ENCODE results near the gene DPEP3.
"Not testable (repeated sequence)": the region's sequence is repeated elsewhere in the genome, so short reads cannot be mapped to it uniquely, and the experiment has no call there.

DPEP3 gene

GRCh38 chr16:67993207-67994039 lies 13.1 kb upstream of the DPEP3 start:
- DNase-seq, result peak; percentile 88

GRCh38 chr16:67992661-67993206 lies 12.4 kb upstream of the DPEP3 start:
- no peak for DNase-seq

GRCh38 chr16:67990018-67990386 lies 9.7 kb upstream of the DPEP3 start:
- no peak for DNase-seq

GRCh38 chr16:67989322-67990017 lies 9.2 kb upstream of the DPEP3 start:
- DNase-seq, result no peak

- no peak for DNase-seq
Observed at GRCh38 chr16:67988675-67989074, 8.4 kb upstream of the DPEP3 start.

GRCh38 chr16:67987460-67988160 lies 7.3 kb upstream of the DPEP3 start:
- no peak for DNase-seq

GRCh38 chr16:67986949-67987348 lies 6.7 kb upstream of the DPEP3 start:
- no peak for DNase-seq

GRCh38 chr16:67982011-67982696 lies 1.9 kb upstream of the DPEP3 start:
- DNase-seq, result no peak

GRCh38 chr16:67977469-67978227 lies 2.7 kb downstream of the DPEP3 start:
- DNase-seq, result no peak

GRCh38 chr16:67977005-67977404 lies 3.3 kb downstream of the DPEP3 start:
- DNase-seq, result no peak

GRCh38 chr16:67976205-67976604 lies 4.1 kb downstream of the DPEP3 start:
- no peak for DNase-seq

- DNase-seq, result no peak
Observed at GRCh38 chr16:67975321-67976105, 4.8 kb downstream of the DPEP3 start.

GRCh38 chr16:67972285-67972684 lies 8.0 kb downstream of the DPEP3 start:
- DNase-seq, result not testable (repeated sequence)

- no peak for DNase-seq
Observed at GRCh38 chr16:67971111-67971510, 9.2 kb downstream of the DPEP3 start.

GRCh38 chr16:67969254-67970039 lies 10.9 kb downstream of the DPEP3 start:
- no peak for DNase-seq

GRCh38 chr16:67968400-67969253 lies 11.7 kb downstream of the DPEP3 start, which contains the start of gene SLC12A4:
Gene SLC12A4, minus strand, starts transcription at chr16:67968637. Its CDS starts 84 bp downstream, at chr16:67968553.
- DNase-seq, result peak; percentile 88

GRCh38 chr16:67967958-67968399 lies 12.3 kb downstream of the DPEP3 start:
- peak; percentile 29 for DNase-seq

GRCh38 chr16:67967183-67967957 lies 12.9 kb downstream of the DPEP3 start:
- DNase-seq, result peak; percentile 31

Data from activated T-cell treated with anti-CD3 and anti-CD28 coated beads, Interleukin-2, amount 50 U/mL, for 1 hour (primary cell).